Prostate gland (tissue), 2 donors: ENCODE data around the gene DHX35. TPM values are rescaled to one million over a fixed set of nuclear protein-coding genes. Genes with fewer than 3 reads are reported as not detected.

Experiments
- DNase-seq: peaks from one replicate; pipeline ENCODE4 v3.0.0-alpha.2; 2019; ENCODE audit warnings: low spot score
- H3K27ac ChIP-seq, 2 donors: fragments of 200-600 bp; sonication (generic); 2 replicates each; pipeline ENCODE4 v1.5.1; 2017 to 2019
- H3K27me3 ChIP-seq: fragments of 200-600 bp; sonication (generic); replicated peaks from 2 replicates; pipeline ENCODE4 v1.5.1; 2019; ENCODE audit not compliant: insufficient read depth
- H3K36me3 ChIP-seq, 2 donors: fragments of 200-600 bp; sonication (generic); 1 replicate in 1 of 2; 2 replicates in 1 of 2; pipeline versions ENCODE4 v1.5.1 to v1.8.1; 2017 to 2019
- H3K4me1 ChIP-seq: fragments of 200-600 bp; sonication (generic); replicated peaks from 2 replicates; pipeline ENCODE4 v1.5.1; 2019
- H3K4me3 ChIP-seq, 2 donors: fragments of 200-600 bp; sonication (generic); 2 replicates each; pipeline ENCODE4 v1.5.1; 2017 to 2019
- H3K9me3 ChIP-seq: fragments of 200-600 bp; sonication (generic); 2 replicates; pipeline ENCODE4 v1.5.1; 2017
- CTCF ChIP-seq, 4 experiments: fragments of 200-600 bp in 2 of 4; fragments of 450-650 bp in 2 of 4; sonication (generic) in 2 of 4; IDR thresholded peaks; 1 replicate in 3 of 4; 2 replicates in 1 of 4; pipeline ENCODE4 v1.5.1; 2016 to 2019; ENCODE audit warnings: antibody characterized with exemption in 4 of 4, mild to moderate bottlenecking in 2 of 4, moderate library complexity in 2 of 4
- POLR2A ChIP-seq: fragments of 450-650 bp; IDR thresholded peaks from one replicate; pipeline ENCODE4 v1.6.1; 2016; ENCODE audit warnings: antibody characterized with exemption, mild to moderate bottlenecking
- POLR2AphosphoS5 ChIP-seq: sonication (generic); formaldehyde crosslinking; IDR thresholded peaks from one replicate; pipeline ENCODE4 v1.6.1; 2017; ENCODE audit warnings: antibody characterized with exemption
- WGBS: methylation state at CpG from one replicate; pipeline ENCODE4 v1.1.5; 2018; 5-methylcytosine and 5-hydroxymethylcytosine counted together
- intact Hi-C: fragments of 100-400 bp; cut with DNase I; formaldehyde crosslinking; loops from one replicate; pipeline ENCODE4 v1.14.2; 2022
- total RNA-seq, 2 donors: library from RNA; depleted of rRNA; stranded (reverse); fragments of >200 nt; gene quantifications; one replicate each; pipeline ENCODE4 v1.1.0, GENCODE V29; 2016

Gene DHX35
- total RNA-seq, 2 donors from 2014 or later, result 12.8 to 15.6 TPM

- intact Hi-C loops, result loop anchor here (2.0 to 5.0 kb wide), 2 partner anchors 35 to 120 kb away; partner anchors contain the start of gene DHX35
Measured at GRCh38 chr20:38926934-38927616, 35.1 kb upstream of the DHX35 start.

GRCh38 chr20:38927902-38928578 is 34.1 kb upstream of the DHX35 start:
- H3K4me1 ChIP-seq, result peaks cover 8% of the 10 kb centered on the region
- no peaks in the 10 kb centered on the region for H3K9me3 ChIP-seq
- TF ChIP-seq CTCF (IDR thresholded peaks at IDR 0.05) (no peak), POLR2A (no peak), POLR2AphosphoS5 (no peak)
- no peak overlapping the region for H3K27ac ChIP-seq
- DNase-seq, result peak; percentile 33
- intact Hi-C loops, result loop anchor here (2.0 to 5.0 kb wide), 2 partner anchors 34 to 119 kb away; partner anchors contain the start of gene DHX35
- H3K36me3 ChIP-seq, result no peaks in the 10 kb centered on the region
- no peak overlapping the region for H3K4me3 ChIP-seq
- 49% methylated on average over 5 of the region's 5 CpGs for WGBS
- no peaks in the 10 kb centered on the region for H3K27me3 ChIP-seq

More at GRCh38 chr20:38926934-38927616, 35.1 kb upstream of the DHX35 start:
- Histone ChIP-seq H3K4me1 (peaks cover 8% of the 10 kb centered on the region), H3K4me3 (peak overlapping the region; percentile 48 to 49), H3K9me3 (no peaks in the 10 kb centered on the region), H3K27me3 (no peaks in the 10 kb centered on the region), H3K27ac (no peak overlapping the region), H3K36me3 (no peaks in the 10 kb centered on the region)
- no peak for DNase-seq
- 8% methylated on average over 25 of the region's 27 CpGs for WGBS
- TF ChIP-seq POLR2A (no peak), POLR2AphosphoS5 (no peak), CTCF (IDR thresholded peaks at IDR 0.05) (no peak)

- no peaks in the 10 kb centered on the region for H3K27me3 ChIP-seq
- TF ChIP-seq POLR2AphosphoS5, result no peak
- no peak for TF ChIP-seq POLR2A
- no peak for TF ChIP-seq CTCF (IDR thresholded peaks at IDR 0.05)
- no peak for DNase-seq
- peaks cover 8% of the 10 kb centered on the region for H3K4me1 ChIP-seq
- H3K36me3 ChIP-seq, result no peaks in the 10 kb centered on the region
- no peak overlapping the region for H3K4me3 ChIP-seq
- no peaks in the 10 kb centered on the region for H3K9me3 ChIP-seq
- WGBS, result 94% methylated on average over 1 of the region's 1 CpG
- intact Hi-C loops, result no loop called here
- no peak overlapping the region for H3K27ac ChIP-seq
Measured at GRCh38 chr20:38930242-38930569, 31.9 kb upstream of the DHX35 start.

GRCh38 chr20:38931984-38932383 is 30.2 kb upstream of the DHX35 start:
- no peak for DNase-seq
- no peak for TF ChIP-seq POLR2A
- no peak for TF ChIP-seq POLR2AphosphoS5
- no peak for TF ChIP-seq CTCF (IDR thresholded peaks at IDR 0.05)
- no peaks in the 10 kb centered on the region for H3K9me3 ChIP-seq
- H3K4me3 ChIP-seq, result no peak overlapping the region
- H3K4me1 ChIP-seq, result peaks cover 2% of the 10 kb centered on the region
- no peaks in the 10 kb centered on the region for H3K27me3 ChIP-seq
- intact Hi-C loops, result no loop called here
- 85% methylated on average over 4 of the region's 4 CpGs for WGBS
- no peaks in the 10 kb centered on the region for H3K36me3 ChIP-seq
- no peak overlapping the region for H3K27ac ChIP-seq
